Measurements from ENCODE around the gene HAGHL. TPM values are rescaled to one million over a fixed set of nuclear protein-coding genes. Genes with fewer than 3 reads are reported as not detected.
"Not testable (repeated sequence)": the region's sequence is repeated elsewhere in the genome, so short reads cannot be mapped to it uniquely, and the experiment has no call there.

The HAGHL gene
- total and polyA plus RNA-seq, 4 donors = 0.25 to 1.1 (median 0.49) TPM

DNA sequence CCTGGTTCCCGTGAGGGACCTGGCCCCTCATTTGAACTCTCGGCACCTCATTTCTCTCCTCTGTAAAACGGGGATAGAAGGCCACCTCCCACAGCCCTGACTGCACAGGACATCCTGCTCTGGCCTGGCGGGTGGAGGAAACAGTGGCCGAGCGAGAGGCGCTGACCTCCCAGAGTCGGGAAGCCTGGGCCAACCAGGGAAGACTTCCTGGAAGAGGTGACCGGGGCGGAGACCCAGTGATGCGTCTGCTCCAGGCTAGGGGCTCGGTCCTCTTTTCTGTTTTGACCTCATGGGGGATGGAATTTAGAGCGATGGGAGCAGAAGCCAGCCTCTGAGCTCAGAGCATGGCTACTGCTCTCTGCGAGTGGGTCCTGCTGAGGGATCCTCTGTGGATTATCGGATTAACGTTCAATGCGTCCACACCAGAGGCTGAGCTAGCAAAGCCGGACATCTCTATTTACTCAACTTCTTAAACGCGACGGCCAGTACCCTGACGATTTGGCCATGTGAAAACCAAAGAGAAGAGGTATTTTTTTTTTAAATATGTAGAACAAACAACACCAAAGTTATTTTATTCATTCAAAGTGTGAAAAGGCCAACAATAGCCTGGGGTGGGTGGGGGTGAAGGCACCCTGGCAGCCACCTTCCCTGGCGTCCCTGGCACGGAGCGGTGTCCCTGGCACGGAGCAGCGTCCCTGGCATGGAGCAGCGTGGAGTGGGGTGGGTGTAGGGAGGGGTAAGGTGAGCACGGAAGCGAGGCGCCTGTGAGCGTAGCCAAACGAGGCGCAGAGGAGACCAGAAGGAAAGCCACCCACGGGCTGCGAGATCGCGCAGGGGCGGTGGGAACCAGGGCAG, 24.5 kb downstream of the HAGHL start:
- Histone ChIP-seq H3K4me3 (ENCODE audit: low read depth in 1 of 3, low read length in 3 of 3) (no peak overlapping the region), H3K36me3 (ENCODE audit: control insufficient read depth in 4 of 4, insufficient read depth in 3 of 4, low read depth in 1 of 4, low read length in 3 of 4) (no peaks in the 10 kb centered on the region), H3K9ac (ENCODE audit: low read depth in 1 of 2, low read length in 2 of 2) (no peak overlapping the region), H3K9me3 (ENCODE audit: control insufficient read depth in 4 of 4, low read length in 3 of 4) (peaks cover 0 to 2% (median 0%) of the 10 kb centered on the region in 4 donors), H3K27me3 (ENCODE audit: control insufficient read depth in 4 of 4, insufficient read depth in 4 of 4, low read length in 3 of 4) (no peaks in the 10 kb centered on the region), H3K4me1 (ENCODE audit: control insufficient read depth in 4 of 4, insufficient read depth in 4 of 4, low read length in 3 of 4) (no peaks in the 10 kb centered on the region), H3K27ac (ENCODE audit: low read depth in 1 of 2, low read length in 2 of 2) (no peak overlapping the region)
- no peak for DNase-seq (ENCODE audit: low spot score)
- WGBS = 52% methylated on average over 39 of the region's 39 CpGs
- TF ChIP-seq RAD21 (IDR thresholded peaks at IDR 0.05) (no peak), HNF4G (IDR thresholded peaks at IDR 0.05) (no peak), FOXA1 (IDR thresholded peaks at IDR 0.05) (no peak), YY1 (IDR thresholded peaks at IDR 0.05) (no peak), TAF1 (conservative IDR thresholded peaks at IDR 0.05) (no peak)
- TF ChIP-seq, protein P1, sequence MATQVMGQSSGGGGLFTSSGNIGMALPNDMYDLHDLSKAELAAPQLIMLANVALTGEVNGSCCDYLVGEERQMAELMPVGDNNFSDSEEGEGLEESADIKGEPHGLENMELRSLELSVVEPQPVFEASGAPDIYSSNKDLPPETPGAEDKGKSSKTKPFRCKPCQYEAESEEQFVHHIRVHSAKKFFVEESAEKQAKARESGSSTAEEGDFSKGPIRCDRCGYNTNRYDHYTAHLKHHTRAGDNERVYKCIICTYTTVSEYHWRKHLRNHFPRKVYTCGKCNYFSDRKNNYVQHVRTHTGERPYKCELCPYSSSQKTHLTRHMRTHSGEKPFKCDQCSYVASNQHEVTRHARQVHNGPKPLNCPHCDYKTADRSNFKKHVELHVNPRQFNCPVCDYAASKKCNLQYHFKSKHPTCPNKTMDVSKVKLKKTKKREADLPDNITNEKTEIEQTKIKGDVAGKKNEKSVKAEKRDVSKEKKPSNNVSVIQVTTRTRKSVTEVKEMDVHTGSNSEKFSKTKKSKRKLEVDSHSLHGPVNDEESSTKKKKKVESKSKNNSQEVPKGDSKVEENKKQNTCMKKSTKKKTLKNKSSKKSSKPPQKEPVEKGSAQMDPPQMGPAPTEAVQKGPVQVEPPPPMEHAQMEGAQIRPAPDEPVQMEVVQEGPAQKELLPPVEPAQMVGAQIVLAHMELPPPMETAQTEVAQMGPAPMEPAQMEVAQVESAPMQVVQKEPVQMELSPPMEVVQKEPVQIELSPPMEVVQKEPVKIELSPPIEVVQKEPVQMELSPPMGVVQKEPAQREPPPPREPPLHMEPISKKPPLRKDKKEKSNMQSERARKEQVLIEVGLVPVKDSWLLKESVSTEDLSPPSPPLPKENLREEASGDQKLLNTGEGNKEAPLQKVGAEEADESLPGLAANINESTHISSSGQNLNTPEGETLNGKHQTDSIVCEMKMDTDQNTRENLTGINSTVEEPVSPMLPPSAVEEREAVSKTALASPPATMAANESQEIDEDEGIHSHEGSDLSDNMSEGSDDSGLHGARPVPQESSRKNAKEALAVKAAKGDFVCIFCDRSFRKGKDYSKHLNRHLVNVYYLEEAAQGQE (IDR thresholded peaks at IDR 0.05) = no peak
- TF ChIP-seq, protein P2, sequence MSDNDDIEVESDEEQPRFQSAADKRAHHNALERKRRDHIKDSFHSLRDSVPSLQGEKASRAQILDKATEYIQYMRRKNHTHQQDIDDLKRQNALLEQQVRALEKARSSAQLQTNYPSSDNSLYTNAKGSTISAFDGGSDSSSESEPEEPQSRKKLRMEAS (IDR thresholded peaks at IDR 0.05) = no peak

DNA sequence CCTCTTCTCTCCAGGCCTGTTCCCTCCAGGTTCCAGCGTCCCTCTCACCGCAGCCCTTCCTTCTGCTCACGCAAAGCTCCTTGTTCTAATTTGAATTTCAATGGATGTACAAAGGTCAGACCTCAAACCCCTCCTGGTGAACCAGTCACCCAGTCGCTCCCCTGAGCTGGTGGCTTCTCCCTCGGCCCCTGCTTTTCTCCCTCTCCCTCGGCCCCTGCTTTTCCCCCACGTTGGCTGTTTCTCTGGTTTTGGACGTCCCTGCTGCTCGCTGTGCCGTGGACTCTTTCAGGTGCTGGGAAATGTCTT, 25.1 kb downstream of the HAGHL start:
- no peak overlapping the region for H3K4me3 ChIP-seq (ENCODE audit: low read depth in 1 of 3, low read length in 3 of 3)
- no peak for DNase-seq (ENCODE audit: low spot score)
- no peak overlapping the region for H3K9ac ChIP-seq (ENCODE audit: low read depth in 1 of 2, low read length in 2 of 2)
- H3K4me1 ChIP-seq (ENCODE audit: control insufficient read depth in 4 of 4, insufficient read depth in 4 of 4, low read length in 3 of 4) = no peaks in the 10 kb centered on the region
- TF ChIP-seq, protein P3, sequence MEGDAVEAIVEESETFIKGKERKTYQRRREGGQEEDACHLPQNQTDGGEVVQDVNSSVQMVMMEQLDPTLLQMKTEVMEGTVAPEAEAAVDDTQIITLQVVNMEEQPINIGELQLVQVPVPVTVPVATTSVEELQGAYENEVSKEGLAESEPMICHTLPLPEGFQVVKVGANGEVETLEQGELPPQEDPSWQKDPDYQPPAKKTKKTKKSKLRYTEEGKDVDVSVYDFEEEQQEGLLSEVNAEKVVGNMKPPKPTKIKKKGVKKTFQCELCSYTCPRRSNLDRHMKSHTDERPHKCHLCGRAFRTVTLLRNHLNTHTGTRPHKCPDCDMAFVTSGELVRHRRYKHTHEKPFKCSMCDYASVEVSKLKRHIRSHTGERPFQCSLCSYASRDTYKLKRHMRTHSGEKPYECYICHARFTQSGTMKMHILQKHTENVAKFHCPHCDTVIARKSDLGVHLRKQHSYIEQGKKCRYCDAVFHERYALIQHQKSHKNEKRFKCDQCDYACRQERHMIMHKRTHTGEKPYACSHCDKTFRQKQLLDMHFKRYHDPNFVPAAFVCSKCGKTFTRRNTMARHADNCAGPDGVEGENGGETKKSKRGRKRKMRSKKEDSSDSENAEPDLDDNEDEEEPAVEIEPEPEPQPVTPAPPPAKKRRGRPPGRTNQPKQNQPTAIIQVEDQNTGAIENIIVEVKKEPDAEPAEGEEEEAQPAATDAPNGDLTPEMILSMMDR (IDR thresholded peaks at IDR 0.05; ENCODE audit: low read depth, low read length, missing input control) = no peak
- TF ChIP-seq FOXA2 (IDR thresholded peaks at IDR 0.05) = no peak
- no peak for TF ChIP-seq TAF1 (conservative IDR thresholded peaks at IDR 0.05)
- no peak for TF ChIP-seq FOXA1 (IDR thresholded peaks at IDR 0.05)
- TF ChIP-seq, protein P4, sequence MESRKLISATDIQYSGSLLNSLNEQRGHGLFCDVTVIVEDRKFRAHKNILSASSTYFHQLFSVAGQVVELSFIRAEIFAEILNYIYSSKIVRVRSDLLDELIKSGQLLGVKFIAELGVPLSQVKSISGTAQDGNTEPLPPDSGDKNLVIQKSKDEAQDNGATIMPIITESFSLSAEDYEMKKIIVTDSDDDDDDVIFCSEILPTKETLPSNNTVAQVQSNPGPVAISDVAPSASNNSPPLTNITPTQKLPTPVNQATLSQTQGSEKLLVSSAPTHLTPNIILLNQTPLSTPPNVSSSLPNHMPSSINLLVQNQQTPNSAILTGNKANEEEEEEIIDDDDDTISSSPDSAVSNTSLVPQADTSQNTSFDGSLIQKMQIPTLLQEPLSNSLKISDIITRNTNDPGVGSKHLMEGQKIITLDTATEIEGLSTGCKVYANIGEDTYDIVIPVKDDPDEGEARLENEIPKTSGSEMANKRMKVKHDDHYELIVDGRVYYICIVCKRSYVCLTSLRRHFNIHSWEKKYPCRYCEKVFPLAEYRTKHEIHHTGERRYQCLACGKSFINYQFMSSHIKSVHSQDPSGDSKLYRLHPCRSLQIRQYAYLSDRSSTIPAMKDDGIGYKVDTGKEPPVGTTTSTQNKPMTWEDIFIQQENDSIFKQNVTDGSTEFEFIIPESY (IDR thresholded peaks at IDR 0.05) = no peak
- no peak for TF ChIP-seq RXRA (IDR thresholded peaks at IDR 0.05)
- TF ChIP-seq NR2F2 (IDR thresholded peaks at IDR 0.05) = no peak
- TF ChIP-seq, protein P5, sequence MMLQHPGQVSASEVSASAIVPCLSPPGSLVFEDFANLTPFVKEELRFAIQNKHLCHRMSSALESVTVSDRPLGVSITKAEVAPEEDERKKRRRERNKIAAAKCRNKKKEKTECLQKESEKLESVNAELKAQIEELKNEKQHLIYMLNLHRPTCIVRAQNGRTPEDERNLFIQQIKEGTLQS (IDR thresholded peaks at IDR 0.05) = no peak
- no peak for TF ChIP-seq SP1 (IDR thresholded peaks at IDR 0.05)
- H3K9me3 ChIP-seq (ENCODE audit: control insufficient read depth in 4 of 4, low read length in 3 of 4) = peaks cover 0 to 5% (median 0%) of the 10 kb centered on the region in 4 donors
- no peaks in the 10 kb centered on the region for H3K36me3 ChIP-seq (ENCODE audit: control insufficient read depth in 4 of 4, insufficient read depth in 3 of 4, low read depth in 1 of 4, low read length in 3 of 4)
- H3K27me3 ChIP-seq (ENCODE audit: control insufficient read depth in 4 of 4, insufficient read depth in 4 of 4, low read length in 3 of 4) = no peaks in the 10 kb centered on the region
- H3K27ac ChIP-seq (ENCODE audit: low read depth in 1 of 2, low read length in 2 of 2) = no peak overlapping the region
- WGBS = 23% methylated on average over 10 of the region's 10 CpGs

DNA sequence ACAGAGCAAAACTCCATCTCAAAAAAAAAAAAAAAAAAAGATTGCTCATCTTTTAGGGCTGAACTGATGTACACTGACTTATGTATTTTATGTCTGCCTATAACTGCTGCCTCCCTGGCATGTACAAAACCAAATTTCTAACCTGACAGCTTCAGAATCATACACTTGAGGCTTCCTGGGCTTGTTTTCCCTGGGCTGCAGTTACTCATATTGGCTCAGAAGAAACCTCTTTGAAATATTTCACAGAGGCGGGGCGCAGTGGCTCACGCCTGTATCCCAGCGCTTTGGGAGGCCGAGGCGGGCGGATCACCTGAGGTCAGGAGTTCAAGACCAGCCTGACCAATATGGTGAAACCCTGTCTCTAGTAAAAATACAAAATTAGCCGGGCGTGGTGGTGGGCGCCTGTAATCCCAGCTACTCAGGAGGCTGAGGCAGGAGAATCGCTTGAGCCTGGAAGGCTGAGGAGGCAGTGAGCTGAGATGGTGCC, 27.3 kb downstream of the HAGHL start:
- H3K27ac ChIP-seq (ENCODE audit: low read depth in 1 of 2, low read length in 2 of 2); H3K4me1 ChIP-seq (ENCODE audit: control insufficient read depth in 4 of 4, insufficient read depth in 4 of 4, low read length in 3 of 4); H3K4me3 ChIP-seq (ENCODE audit: low read depth in 1 of 3, low read length in 3 of 3); H3K9me3 ChIP-seq (ENCODE audit: control insufficient read depth in 4 of 4, low read length in 3 of 4); DNase-seq (ENCODE audit: low spot score); H3K36me3 ChIP-seq (ENCODE audit: control insufficient read depth in 4 of 4, insufficient read depth in 3 of 4, low read depth in 1 of 4, low read length in 3 of 4); H3K27me3 ChIP-seq (ENCODE audit: control insufficient read depth in 4 of 4, insufficient read depth in 4 of 4, low read length in 3 of 4); H3K9ac ChIP-seq (ENCODE audit: low read depth in 1 of 2, low read length in 2 of 2): not testable (repeated sequence)
- WGBS = 78% methylated on average over 11 of the region's 11 CpGs

Measured in liver (tissue), 9 donors.